A549 (cell line): Measurements from ENCODE around the gene RPL31.

ENCODE experiments used
- CBX2 ChIP-seq: fragments of 200-600 bp; sonication (generic); IDR thresholded peaks from 2 replicates; pipeline ENCODE4 v1.6.1; 2016; ENCODE audit warnings: low read depth, mild to moderate bottlenecking, borderline replicate concordance
- CTCF ChIP-seq: fragments of >200 bp; sonication (Bioruptor Twin); formaldehyde crosslinking; IDR thresholded peaks from 3 replicates; pipeline ENCODE4 v1.5.1; 2016
- POLR2A ChIP-seq: IDR thresholded peaks from 2 replicates; pipeline ENCODE4 v1.6.1; 2012; ENCODE audit warnings: mild to moderate bottlenecking, low read length
- RFX5 ChIP-seq: fragments of 450-650 bp; IDR thresholded peaks from 2 replicates; pipeline ENCODE4 v1.7.1; 2014; ENCODE audit warnings: antibody characterized with exemption, mild to moderate bottlenecking, moderate library complexity
- SMC3 ChIP-seq: fragments of >200 bp; sonication (Bioruptor Twin); formaldehyde crosslinking; IDR thresholded peaks from 3 replicates; pipeline ENCODE4 v1.6.1; 2018; ENCODE audit warnings: inconsistent platforms
- USF2 ChIP-seq: fragments of 450-650 bp; IDR thresholded peaks from 2 replicates; pipeline ENCODE4 v1.6.1; 2014; ENCODE audit warnings: antibody characterized with exemption

DNA sequence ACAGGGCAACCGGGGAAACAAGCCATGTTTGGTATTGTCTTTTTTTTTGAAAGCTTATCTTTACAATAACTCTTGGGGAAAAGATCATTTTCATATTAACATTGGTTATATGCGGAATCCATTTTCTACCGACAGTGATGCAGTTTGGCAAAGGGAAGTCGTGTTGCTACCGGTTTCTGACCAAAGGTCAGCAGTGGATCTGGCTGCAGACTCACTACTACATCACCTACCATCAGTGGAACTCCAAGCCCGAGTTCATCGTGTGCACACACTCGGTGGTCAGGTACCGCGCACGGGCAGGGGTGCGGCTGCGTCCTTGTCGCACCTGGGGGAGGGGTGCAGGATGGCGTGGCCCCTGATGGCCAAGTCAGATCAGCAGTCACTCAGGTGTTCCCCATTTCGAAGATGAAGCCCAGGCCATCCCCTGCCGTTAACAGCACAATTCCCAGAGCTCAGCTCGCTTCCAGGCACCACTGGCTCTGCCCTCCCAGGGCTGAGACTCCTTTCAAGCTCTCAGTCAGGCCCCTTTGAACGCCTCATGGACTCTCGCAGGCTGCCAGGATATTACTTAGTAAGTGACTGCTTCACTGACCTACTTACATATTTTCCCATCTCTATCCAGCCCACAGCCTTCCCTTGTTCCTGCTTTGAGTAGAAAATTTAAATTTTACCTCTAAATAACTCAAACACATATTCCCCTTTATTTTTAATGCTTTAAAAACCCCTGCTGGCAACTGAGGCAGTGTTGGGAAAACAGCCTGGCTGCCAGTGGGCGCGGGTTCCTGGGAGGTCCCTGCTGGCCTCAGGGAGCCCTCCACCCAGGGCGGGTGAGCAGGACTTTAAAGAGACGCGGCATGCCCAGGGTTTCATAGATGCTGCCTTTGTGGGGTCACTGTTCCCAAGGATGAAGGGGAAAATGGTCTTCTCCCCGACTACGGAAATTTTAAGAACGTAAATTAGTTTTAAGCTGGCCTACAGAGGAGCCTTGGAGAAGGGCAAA is 33.6 kb upstream of the RPL31 start:
- TF ChIP-seq POLR2A (no peak), CTCF (no peak), SMC3 (no peak), USF2 (no peak), RFX5 (no peak), CBX2 (no peak)
